C4-2B (cell line): Measurements from ENCODE around the gene TMEM14C.

Experiments used
- ZFX ChIP-seq: fragments of 450-650 bp; IDR thresholded peaks from 2 replicates; pipeline ENCODE4 v1.6.1; 2017
- TF ChIP-seq, protein P1 (sequence below): fragments of 450-650 bp; conservative IDR thresholded peaks from 2 replicates; pipeline ENCODE4 v1.5.1; 2017; ENCODE audit warnings: mild to moderate bottlenecking

DNA sequence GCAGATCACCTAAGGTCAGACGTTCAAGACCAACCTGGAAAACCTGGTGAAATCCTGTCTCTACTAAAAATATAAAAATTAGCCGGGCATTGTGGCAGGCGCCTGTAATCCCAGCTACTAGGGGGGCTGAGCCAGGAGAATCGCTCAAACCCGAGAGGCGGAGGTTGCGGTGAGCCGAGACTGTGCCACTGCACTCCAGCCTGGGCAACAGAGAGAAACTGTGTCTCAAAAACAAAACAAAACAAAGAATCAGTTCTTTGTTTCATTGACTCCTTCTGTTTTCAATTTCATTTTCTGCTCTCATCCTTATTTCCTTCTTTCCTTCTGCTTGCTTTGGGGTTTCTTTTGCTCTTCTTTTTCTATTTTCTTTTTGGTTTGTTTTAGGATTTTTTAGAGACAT lies 8.9 kb upstream of the TMEM14C start:
- TF ChIP-seq, protein P1, sequence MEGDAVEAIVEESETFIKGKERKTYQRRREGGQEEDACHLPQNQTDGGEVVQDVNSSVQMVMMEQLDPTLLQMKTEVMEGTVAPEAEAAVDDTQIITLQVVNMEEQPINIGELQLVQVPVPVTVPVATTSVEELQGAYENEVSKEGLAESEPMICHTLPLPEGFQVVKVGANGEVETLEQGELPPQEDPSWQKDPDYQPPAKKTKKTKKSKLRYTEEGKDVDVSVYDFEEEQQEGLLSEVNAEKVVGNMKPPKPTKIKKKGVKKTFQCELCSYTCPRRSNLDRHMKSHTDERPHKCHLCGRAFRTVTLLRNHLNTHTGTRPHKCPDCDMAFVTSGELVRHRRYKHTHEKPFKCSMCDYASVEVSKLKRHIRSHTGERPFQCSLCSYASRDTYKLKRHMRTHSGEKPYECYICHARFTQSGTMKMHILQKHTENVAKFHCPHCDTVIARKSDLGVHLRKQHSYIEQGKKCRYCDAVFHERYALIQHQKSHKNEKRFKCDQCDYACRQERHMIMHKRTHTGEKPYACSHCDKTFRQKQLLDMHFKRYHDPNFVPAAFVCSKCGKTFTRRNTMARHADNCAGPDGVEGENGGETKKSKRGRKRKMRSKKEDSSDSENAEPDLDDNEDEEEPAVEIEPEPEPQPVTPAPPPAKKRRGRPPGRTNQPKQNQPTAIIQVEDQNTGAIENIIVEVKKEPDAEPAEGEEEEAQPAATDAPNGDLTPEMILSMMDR = no peak
- no peak for TF ChIP-seq ZFX
